ENCODE results near the gene SP110.

DNA sequence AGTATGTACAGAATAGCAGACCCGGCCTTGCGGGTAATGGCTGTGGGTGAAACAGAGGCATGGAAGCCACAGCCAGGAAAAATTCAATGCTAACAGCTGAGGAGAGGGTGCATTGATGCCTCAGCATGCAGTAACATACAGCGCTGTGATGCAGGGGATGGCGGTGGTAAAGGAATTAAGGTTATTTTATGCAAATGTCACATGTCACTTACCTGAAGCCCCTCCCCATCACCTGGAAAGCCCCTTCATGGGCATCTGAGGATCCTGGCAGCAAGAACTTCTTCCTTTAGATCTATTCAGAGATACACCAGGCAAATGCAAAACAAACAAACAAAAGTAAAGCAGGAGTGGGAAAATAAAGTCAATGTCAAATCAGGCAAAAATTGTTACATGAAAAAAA lies 1.7 kb upstream of the SP110 start:
- TF ChIP-seq, protein P1, sequence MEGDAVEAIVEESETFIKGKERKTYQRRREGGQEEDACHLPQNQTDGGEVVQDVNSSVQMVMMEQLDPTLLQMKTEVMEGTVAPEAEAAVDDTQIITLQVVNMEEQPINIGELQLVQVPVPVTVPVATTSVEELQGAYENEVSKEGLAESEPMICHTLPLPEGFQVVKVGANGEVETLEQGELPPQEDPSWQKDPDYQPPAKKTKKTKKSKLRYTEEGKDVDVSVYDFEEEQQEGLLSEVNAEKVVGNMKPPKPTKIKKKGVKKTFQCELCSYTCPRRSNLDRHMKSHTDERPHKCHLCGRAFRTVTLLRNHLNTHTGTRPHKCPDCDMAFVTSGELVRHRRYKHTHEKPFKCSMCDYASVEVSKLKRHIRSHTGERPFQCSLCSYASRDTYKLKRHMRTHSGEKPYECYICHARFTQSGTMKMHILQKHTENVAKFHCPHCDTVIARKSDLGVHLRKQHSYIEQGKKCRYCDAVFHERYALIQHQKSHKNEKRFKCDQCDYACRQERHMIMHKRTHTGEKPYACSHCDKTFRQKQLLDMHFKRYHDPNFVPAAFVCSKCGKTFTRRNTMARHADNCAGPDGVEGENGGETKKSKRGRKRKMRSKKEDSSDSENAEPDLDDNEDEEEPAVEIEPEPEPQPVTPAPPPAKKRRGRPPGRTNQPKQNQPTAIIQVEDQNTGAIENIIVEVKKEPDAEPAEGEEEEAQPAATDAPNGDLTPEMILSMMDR (conservative IDR thresholded peaks at IDR 0.05; ENCODE audit: low read depth, low read length), result no peak
- TF ChIP-seq POLR2A (IDR thresholded peaks at IDR 0.05; ENCODE audit: low read depth, low read length), result no peak
- no peak for TF ChIP-seq RFX5 (IDR thresholded peaks at IDR 0.05; ENCODE audit: low read depth, low read length)
- no peak for TF ChIP-seq RAD21 (IDR thresholded peaks at IDR 0.05; ENCODE audit: low read length)
- TF ChIP-seq CEBPB (IDR thresholded peaks at IDR 0.05; ENCODE audit: low read depth, low read length), result no peak
- TF ChIP-seq USF2 (IDR thresholded peaks at IDR 0.05; ENCODE audit: low read depth, low read length), result no peak
- no peak for TF ChIP-seq ELK1 (IDR thresholded peaks at IDR 0.05; ENCODE audit: borderline replicate concordance, low read depth, low read length)
- no peak for TF ChIP-seq SMC3 (IDR thresholded peaks at IDR 0.05; ENCODE audit: low read depth, low read length)
- no peak for TF ChIP-seq CHD1 (IDR thresholded peaks at IDR 0.05; ENCODE audit: low read depth, low read length)
- TF ChIP-seq FOS (IDR thresholded peaks at IDR 0.05; ENCODE audit: low read depth, low read length), result no peak
- TF ChIP-seq MXI1 (IDR thresholded peaks at IDR 0.05; ENCODE audit: borderline replicate concordance, low read depth, low read length), result no peak
- TF ChIP-seq MAZ (IDR thresholded peaks at IDR 0.05; ENCODE audit: borderline replicate concordance, low read depth, low read length), result no peak
- no peak for TF ChIP-seq RCOR1 (IDR thresholded peaks at IDR 0.05; ENCODE audit: insufficient replicate concordance, low read length)
